Right forelimb (tissue), 1 donor: ENCODE measurements around the gene SAMD1.
A peak's percentile ranks its signal among the peaks of the same experiment; 100 is the strongest.

ENCODE experiments used
- DNase-seq: peaks from one replicate; pipeline ENCODE4 v3.0.0-alpha.2; 2018

Gene SAMD1

GRCh38 chr19:14112809-14113385 is 22.3 kb upstream of the SAMD1 start:
- no peak for DNase-seq

GRCh38 chr19:14112051-14112808 is 21.7 kb upstream of the SAMD1 start:
- no peak for DNase-seq

- no peak for DNase-seq
These were observed 20.9 kb upstream of the SAMD1 start for GRCh38 chr19:14111486-14111885.

DNA sequence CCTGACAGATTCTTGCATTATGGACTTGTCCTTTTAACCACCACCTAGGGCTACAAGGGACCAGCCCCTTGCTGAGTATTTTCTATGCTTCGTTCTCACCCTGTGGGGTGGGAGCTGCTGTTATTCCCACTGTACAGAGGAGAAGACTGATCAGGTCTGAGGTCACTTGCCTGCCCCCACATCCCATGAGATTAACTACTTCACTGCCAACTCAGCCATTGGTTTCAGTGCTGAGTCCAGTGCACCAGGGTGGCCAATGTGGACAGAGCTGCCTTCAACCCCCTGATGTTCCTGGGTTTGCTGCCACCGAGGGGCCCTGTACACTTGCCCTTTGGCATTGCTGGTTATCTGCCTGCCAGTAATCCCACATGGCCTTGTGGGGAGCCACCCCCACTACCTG is 20.1 kb upstream of the SAMD1 start:
- no peak for DNase-seq

DNA sequence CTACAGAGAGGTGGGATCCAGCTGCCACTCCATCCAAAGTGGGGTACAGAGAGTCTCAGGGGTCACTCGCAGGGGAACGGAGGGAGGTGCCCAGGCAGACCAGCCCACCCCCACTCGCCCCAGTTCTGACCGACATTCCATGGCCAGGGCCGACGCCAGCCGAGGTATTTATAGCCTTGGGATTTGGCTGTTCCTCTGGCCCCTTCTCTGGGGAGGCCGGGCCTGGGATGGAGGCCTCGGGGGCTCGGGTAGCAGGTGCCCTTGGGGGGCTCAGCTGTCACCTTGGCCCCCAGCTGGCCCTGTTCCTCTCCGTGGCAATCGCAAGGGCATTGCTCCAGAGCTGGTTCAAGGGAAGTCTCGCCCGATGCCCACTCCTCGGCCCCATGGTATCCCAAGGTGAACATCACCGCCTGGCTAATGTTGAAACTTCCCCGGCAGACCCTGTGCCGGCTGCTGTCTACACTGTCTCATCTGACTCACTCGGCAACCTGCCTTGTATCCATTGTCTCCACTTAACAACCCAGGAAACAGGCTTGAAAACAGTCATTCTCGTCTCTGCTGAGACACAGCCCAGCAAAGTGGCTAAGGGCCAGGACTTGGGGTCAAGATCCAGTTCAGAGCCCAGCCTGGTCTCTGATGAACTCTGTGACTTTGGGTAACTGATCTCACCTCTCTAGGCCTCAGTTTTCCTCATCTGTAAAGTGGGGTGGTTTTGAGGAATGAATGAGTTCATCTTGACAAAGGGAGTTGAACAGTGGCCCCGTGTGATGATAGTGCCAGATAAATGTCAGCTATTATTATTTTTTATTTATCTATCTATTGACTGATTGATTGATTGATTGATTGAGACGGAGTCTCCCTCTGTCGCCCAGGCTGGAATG is 17.3 kb upstream of the SAMD1 start:
- DNase-seq = no peak

- DNase-seq = no peak
These were observed 16.3 kb upstream of the SAMD1 start for GRCh38 chr19:14106840-14107239.

GRCh38 chr19:14105680-14106079 is 15.1 kb upstream of the SAMD1 start:
- no peak for DNase-seq

DNA sequence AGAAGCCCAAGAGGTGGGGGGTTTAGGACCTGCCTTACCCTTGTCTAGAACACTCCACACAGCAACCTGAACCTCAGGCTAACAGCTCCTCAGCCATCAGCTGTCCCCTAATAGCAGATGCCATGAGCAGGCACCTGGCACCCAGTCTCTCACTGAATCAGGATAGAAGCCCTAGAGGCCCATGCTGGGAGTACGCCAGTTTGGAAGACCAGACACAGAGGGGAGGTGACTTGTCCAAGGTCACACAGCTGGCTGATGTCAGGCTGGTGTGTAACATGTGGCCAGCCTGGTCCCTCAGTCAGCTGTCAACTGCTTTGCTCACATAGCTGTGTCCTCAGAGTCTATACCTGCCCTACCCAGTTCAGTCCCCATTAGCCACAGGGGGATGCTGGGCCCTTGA is 12.8 kb upstream of the SAMD1 start:
- no peak for DNase-seq

- DNase-seq = no peak
These were observed 12.2 kb upstream of the SAMD1 start for GRCh38 chr19:14102756-14103155.

GRCh38 chr19:14102102-14102696 is 11.6 kb upstream of the SAMD1 start:
- no peak for DNase-seq

DNA sequence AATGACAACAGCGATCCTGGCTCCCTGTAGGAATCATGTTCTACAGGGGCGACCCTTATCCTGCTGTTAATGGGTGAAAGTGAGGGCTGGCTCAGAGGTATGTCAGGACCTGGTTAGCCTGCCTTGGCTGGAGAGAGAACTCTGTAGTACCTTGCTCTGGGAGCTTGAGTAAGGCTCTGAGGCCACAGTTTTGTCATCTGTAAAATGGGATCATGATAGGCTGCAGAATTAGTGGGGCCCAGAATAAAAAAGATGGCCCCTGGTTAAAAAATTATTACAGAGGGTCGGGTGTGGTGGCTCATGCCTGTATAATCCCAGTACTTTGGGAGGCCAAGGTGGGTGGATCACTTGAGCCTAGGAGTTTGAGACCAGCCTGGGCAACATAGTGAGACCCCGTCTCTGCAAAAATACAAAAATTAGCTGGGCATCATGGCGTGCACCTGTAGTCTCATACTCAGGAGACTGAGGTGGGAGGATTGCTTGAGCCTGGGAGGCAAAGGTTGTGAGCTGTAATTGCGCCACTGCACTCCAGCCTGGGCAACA is 10.5 kb upstream of the SAMD1 start:
- no peak for DNase-seq

GRCh38 chr19:14097532-14098151 is 7.1 kb upstream of the SAMD1 start:
- DNase-seq = no peak

GRCh38 chr19:14096272-14096992 is 5.9 kb upstream of the SAMD1 start:
- no peak for DNase-seq

- no peak for DNase-seq
These were observed 4.3 kb upstream of the SAMD1 start for GRCh38 chr19:14094854-14095253.

DNA sequence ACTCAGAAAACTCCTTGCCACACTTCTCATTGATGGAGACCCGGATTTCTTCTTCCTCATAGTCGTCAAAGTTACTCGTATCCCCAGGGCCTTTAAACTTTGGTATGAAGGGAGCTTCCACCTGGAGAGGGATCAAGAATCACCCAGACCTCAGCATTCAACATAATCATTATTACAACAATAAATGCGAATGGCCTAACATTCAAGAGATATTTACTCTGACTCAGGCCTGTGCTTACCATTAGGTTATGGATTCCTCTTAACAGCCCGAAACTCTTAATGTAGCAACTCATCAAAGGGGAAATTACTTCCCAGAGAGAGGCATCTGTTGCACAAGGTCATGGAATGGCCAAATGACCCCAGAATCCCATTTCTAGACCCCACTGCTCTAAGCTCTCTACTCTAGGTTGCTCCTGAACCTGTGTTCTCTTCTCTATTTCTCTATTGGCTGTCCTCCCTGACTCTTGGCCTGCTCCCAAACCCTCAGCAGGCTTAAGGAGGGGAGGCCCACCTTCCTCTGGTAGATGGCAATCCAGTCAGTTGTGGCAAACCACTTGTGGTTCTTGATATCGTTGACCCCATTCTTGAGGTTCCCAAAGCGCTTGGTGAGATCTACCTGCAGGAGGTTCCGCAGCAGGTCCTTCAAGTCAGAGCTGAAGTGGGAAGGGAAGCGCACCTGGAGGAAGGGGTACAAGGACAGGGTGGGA is 2.7 kb upstream of the SAMD1 start:
- no peak for DNase-seq

GRCh38 chr19:14091813-14092462 is 1.4 kb upstream of the SAMD1 start:
- peak; percentile 63 for DNase-seq

- DNase-seq = no peak
These were observed 696 bp upstream of the SAMD1 start for GRCh38 chr19:14091081-14091812.

- peak; percentile 65 for DNase-seq
These were observed 666 bp downstream of the SAMD1 start for GRCh38 chr19:14089662-14090508.

- no peak for DNase-seq
These were observed 1.2 kb downstream of the SAMD1 start for GRCh38 chr19:14089412-14089661.
